ENCODE data around the gene NTRK2. TPM values are rescaled to one million over a fixed set of nuclear protein-coding genes. Genes with fewer than 3 reads are reported as not detected.

The NTRK2 gene
- total and polyA plus RNA-seq, 10 of the 15 experiments (the other 5 are each of a cell fraction or from before 2014, with no cell fraction given): 0.42 to 4.6 (median 0.65) TPM

GRCh38 chr9:84866396-84867175, 197.1 kb downstream of the NTRK2 start:
- FAIRE-seq (no peak), DNase-seq (ENCODE audit: low read depth, low spot score) (no peak), ATAC-seq (no peak)
- WGBS (ENCODE audit: insufficient coverage, insufficient replicate concordance, low lambda C conversion rate, missing lambda C conversion rate): 28% methylated on average over 5 of the region's 5 CpGs
- no peaks in the 10 kb centered on the region for H3K79me2 ChIP-seq (ENCODE audit: control insufficient read depth, insufficient read depth, low read length)
- H3K27me3 ChIP-seq (replicated peaks in 1 of 2; ENCODE audit: control insufficient read depth in 2 of 2, insufficient read depth in 2 of 2, low read length in 1 of 2): no peaks in the 10 kb centered on the region
- no peak overlapping the region for H3K4me3 ChIP-seq
- no peak overlapping the region for H3K27ac ChIP-seq (ENCODE audit: control insufficient read depth, insufficient read depth)
- H3K36me3 ChIP-seq (ENCODE audit: control insufficient read depth in 2 of 2, insufficient read depth in 2 of 2, low read length in 1 of 2): no peaks in the 10 kb centered on the region
- SMC1A ChIA-PET (ENCODE audit: uncharacterized antibody, unreplicated experiment): no interaction called here
- no peak overlapping the region for H3K9ac ChIP-seq (ENCODE audit: control insufficient read depth, insufficient read depth, low read length)
- BruUV-seq (replicated peaks): no TSS peak
- POLR2A ChIA-PET: no interaction called here
- in situ Hi-C loops (cut with MboI): no loop called here
- H3K4me2 ChIP-seq (ENCODE audit: control insufficient read depth, insufficient read depth): no peak overlapping the region
- no peak for TF ChIP-seq ZNF274 (IDR thresholded peaks at IDR 0.05; ENCODE audit: insufficient read depth, insufficient read length)
- TF ChIP-seq, protein P1, sequence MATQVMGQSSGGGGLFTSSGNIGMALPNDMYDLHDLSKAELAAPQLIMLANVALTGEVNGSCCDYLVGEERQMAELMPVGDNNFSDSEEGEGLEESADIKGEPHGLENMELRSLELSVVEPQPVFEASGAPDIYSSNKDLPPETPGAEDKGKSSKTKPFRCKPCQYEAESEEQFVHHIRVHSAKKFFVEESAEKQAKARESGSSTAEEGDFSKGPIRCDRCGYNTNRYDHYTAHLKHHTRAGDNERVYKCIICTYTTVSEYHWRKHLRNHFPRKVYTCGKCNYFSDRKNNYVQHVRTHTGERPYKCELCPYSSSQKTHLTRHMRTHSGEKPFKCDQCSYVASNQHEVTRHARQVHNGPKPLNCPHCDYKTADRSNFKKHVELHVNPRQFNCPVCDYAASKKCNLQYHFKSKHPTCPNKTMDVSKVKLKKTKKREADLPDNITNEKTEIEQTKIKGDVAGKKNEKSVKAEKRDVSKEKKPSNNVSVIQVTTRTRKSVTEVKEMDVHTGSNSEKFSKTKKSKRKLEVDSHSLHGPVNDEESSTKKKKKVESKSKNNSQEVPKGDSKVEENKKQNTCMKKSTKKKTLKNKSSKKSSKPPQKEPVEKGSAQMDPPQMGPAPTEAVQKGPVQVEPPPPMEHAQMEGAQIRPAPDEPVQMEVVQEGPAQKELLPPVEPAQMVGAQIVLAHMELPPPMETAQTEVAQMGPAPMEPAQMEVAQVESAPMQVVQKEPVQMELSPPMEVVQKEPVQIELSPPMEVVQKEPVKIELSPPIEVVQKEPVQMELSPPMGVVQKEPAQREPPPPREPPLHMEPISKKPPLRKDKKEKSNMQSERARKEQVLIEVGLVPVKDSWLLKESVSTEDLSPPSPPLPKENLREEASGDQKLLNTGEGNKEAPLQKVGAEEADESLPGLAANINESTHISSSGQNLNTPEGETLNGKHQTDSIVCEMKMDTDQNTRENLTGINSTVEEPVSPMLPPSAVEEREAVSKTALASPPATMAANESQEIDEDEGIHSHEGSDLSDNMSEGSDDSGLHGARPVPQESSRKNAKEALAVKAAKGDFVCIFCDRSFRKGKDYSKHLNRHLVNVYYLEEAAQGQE (IDR thresholded peaks at IDR 0.05; ENCODE audit: low read depth, low read length): no peak
- TF ChIP-seq EZH2 (IDR thresholded peaks at IDR 0.05; ENCODE audit: borderline replicate concordance, control insufficient read depth, low read depth, low read length): no peak
- TF ChIP-seq SP1 (IDR thresholded peaks at IDR 0.05; ENCODE audit: low read depth, low read length): no peak
- no peak for TF ChIP-seq ZZZ3 (IDR thresholded peaks at IDR 0.05; ENCODE audit: control insufficient read depth, insufficient read length, low read depth)
- no peak for TF ChIP-seq ZNF687 (IDR thresholded peaks at IDR 0.05)
- TF ChIP-seq RB1 (IDR thresholded peaks at IDR 0.05; ENCODE audit: borderline replicate concordance): no peak
- no peak for TF ChIP-seq MTA3 (IDR thresholded peaks at IDR 0.05; ENCODE audit: borderline replicate concordance, low read length)
- H2AFZ ChIP-seq (ENCODE audit: control insufficient read depth, low read depth, low read length): no peak overlapping the region
- intact Hi-C loops (cut with micrococcal nuclease; ENCODE audit: unreplicated experiment): no loop called here
- no peaks in the 10 kb centered on the region for H4K20me1 ChIP-seq (ENCODE audit: control insufficient read depth, insufficient read depth)
- no peaks in the 10 kb centered on the region for H3K9me3 ChIP-seq (replicated peaks; ENCODE audit: control insufficient read depth, insufficient read depth, low read length)
- CTCF ChIA-PET: interaction anchor here (0.9 kb wide), 1 partner anchor 20 kb away, joined by 3 read pairs; no protein-coding TSS in a partner anchor
- RAD21 ChIA-PET (ENCODE audit: unreplicated experiment): no interaction called here
- H3K4me1 ChIP-seq (ENCODE audit: control insufficient read depth, insufficient read depth, low read length): no peaks in the 10 kb centered on the region
